C4-2B (cell line): ENCODE data around the gene TMEM35B.

Experiments
- CTCF ChIP-seq: fragments of 450-650 bp; conservative IDR thresholded peaks from 2 replicates; pipeline ENCODE4 v1.5.1; 2017; ENCODE audit warnings: mild to moderate bottlenecking
- ZFX ChIP-seq: fragments of 450-650 bp; IDR thresholded peaks from 2 replicates; pipeline ENCODE4 v1.6.1; 2017

GRCh38 chr1:34984435-34984792 lies 733 bp downstream of the TMEM35B start:
- TF ChIP-seq CTCF (no peak), ZFX (no peak)
